ENCODE data around the gene BABAM1.

- TF ChIP-seq POLR2AphosphoS5 (IDR thresholded peaks at IDR 0.05) (no peak), CTCF (IDR thresholded peaks at IDR 0.05) (no peak), POLR2A (IDR thresholded peaks at IDR 0.05) (no peak)
Observed at GRCh38 chr19:17275441-17276175, 8.4 kb downstream of the BABAM1 start.

Measured in upper lobe of left lung (tissue), 4 donors.